Activated CD4-positive, alpha-beta T cell treated with anti-CD3 and anti-CD28 coated beads for 36 hours (primary cell): ENCODE data around the gene DST. TPM values are rescaled to one million over a fixed set of nuclear protein-coding genes. Genes with fewer than 3 reads are reported as not detected.

Source experiments
- ATAC-seq: fragments of 200-7000 bp; cut with Tn5 transposase; one replicate; pipeline ENCODE4 v1.10.0; 2021; ENCODE audit warnings: mild to moderate bottlenecking, moderate library complexity
- CTCF ChIA-PET: fragments of 350-600 bp; sonication (Branson Sonifier 250); formaldehyde crosslinking; loops from one replicate; lab custom pipeline; 2021; ENCODE audit warnings: antibody characterized with exemption; lab: Charles Lee
- POLR2A ChIA-PET: fragments of 350-600 bp; sonication (Branson Sonifier 250); formaldehyde crosslinking; loops from one replicate; lab custom pipeline; 2021; ENCODE audit warnings: antibody characterized with exemption, inconsistent platforms; lab: Charles Lee
- DNase-seq: peaks from one replicate; pipeline ENCODE4 v3.0.0-alpha.2; 2020
- H3K27ac Mint-ChIP-seq: one replicate; pipeline ENCODE4 v1.8.0; 2021; ENCODE audit warnings: mixed read lengths
- H3K27me3 Mint-ChIP-seq: one replicate; pipeline ENCODE4 v1.8.0; 2021; ENCODE audit warnings: mixed read lengths
- H3K36me3 Mint-ChIP-seq: one replicate; pipeline ENCODE4 v1.8.0; 2021; ENCODE audit warnings: low read depth, mixed read lengths
- H3K4me1 Mint-ChIP-seq: one replicate; pipeline ENCODE4 v1.8.0; 2021; ENCODE audit warnings: mixed read lengths
- H3K4me3 Mint-ChIP-seq: one replicate; pipeline ENCODE4 v1.8.0; 2021; ENCODE audit warnings: mild to moderate bottlenecking, moderate library complexity, mixed read lengths
- H3K9me3 Mint-ChIP-seq: one replicate; pipeline ENCODE4 v1.8.0; 2021; ENCODE audit warnings: low read depth, mixed read lengths
- intact Hi-C, 2 experiments: fragments of 100-400 bp; cut with DNase I in 1 of 2; cut with micrococcal nuclease in 1 of 2; formaldehyde crosslinking; loops; one replicate each; pipeline versions ENCODE4 v1.14.2 to v1.15.1; 2022 to 2024; cut with DNase I, micrococcal nuclease
- total RNA-seq, 2 experiments: library from RNA; stranded (reverse); gene quantifications; one replicate each; pipeline ENCODE4 v1.2.3, GENCODE V29; 2021

The DST gene
- total RNA-seq, 2 experiments from 2014 or later = 6.7 to 6.8 TPM

GRCh38 chr6:56522495-56523270, 120.0 kb downstream of the DST start:
- CTCF ChIA-PET = no interaction called here
- POLR2A ChIA-PET = no interaction called here
- intact Hi-C loops = no loop called here
- Mint-ChIP-seq H3K4me3 (no peak overlapping the region), H3K36me3 (no peaks in the 10 kb centered on the region), H3K27ac (no peak overlapping the region), H3K4me1 (no peaks in the 10 kb centered on the region), H3K9me3 (peaks cover 2% of the 10 kb centered on the region), H3K27me3 (no peaks in the 10 kb centered on the region)
- DNase-seq = no peak
- ATAC-seq = no peak

- POLR2A ChIA-PET = no interaction called here
- DNase-seq = no peak
- H3K27me3 Mint-ChIP-seq = no peaks in the 10 kb centered on the region
- no peak overlapping the region for H3K4me3 Mint-ChIP-seq
- intact Hi-C loops = no loop called here
- no peaks in the 10 kb centered on the region for H3K36me3 Mint-ChIP-seq
- no peak for ATAC-seq
- no peaks in the 10 kb centered on the region for H3K4me1 Mint-ChIP-seq
- H3K27ac Mint-ChIP-seq = no peak overlapping the region
- CTCF ChIA-PET = no interaction called here
- peaks cover 2% of the 10 kb centered on the region for H3K9me3 Mint-ChIP-seq
Measured at GRCh38 chr6:56521976-56522375, 120.7 kb downstream of the DST start.

- DNase-seq = no peak
- CTCF ChIA-PET = no interaction called here
- Mint-ChIP-seq H3K4me1 (no peaks in the 10 kb centered on the region), H3K36me3 (no peaks in the 10 kb centered on the region), H3K4me3 (no peak overlapping the region), H3K27me3 (no peaks in the 10 kb centered on the region), H3K9me3 (peaks cover 2% of the 10 kb centered on the region), H3K27ac (no peak overlapping the region)
- intact Hi-C loops = no loop called here
- ATAC-seq = no peak
- POLR2A ChIA-PET = no interaction called here
Measured at GRCh38 chr6:56521454-56521853, 121.2 kb downstream of the DST start.

GRCh38 chr6:56520218-56520617, 122.5 kb downstream of the DST start:
- ChIA-PET POLR2A (interaction anchor here (0.7 kb wide), 1 partner anchor 114 kb away, joined by 3 read pairs; no protein-coding TSS in a partner anchor), CTCF (interaction anchor here (0.6 to 0.7 kb wide), 2 partner anchors 31 to 54 kb away, joined by 3 read pairs; no protein-coding TSS in a partner anchor)
- no peak for ATAC-seq
- Mint-ChIP-seq H3K4me1 (no peaks in the 10 kb centered on the region), H3K27ac (no peak overlapping the region), H3K4me3 (no peak overlapping the region), H3K27me3 (no peaks in the 10 kb centered on the region), H3K36me3 (no peaks in the 10 kb centered on the region), H3K9me3 (peaks cover 2% of the 10 kb centered on the region)
- no peak for DNase-seq
- intact Hi-C loops = no loop called here

- no peak overlapping the region for H3K27ac Mint-ChIP-seq
- no peak overlapping the region for H3K4me3 Mint-ChIP-seq
- intact Hi-C loops = no loop called here
- no peaks in the 10 kb centered on the region for H3K27me3 Mint-ChIP-seq
- DNase-seq = no peak
- no peak for ATAC-seq
- no peaks in the 10 kb centered on the region for H3K4me1 Mint-ChIP-seq
- no peaks in the 10 kb centered on the region for H3K36me3 Mint-ChIP-seq
- CTCF ChIA-PET = interaction anchor here (0.7 kb wide), 1 partner anchor 30 kb away, joined by 3 read pairs; no protein-coding TSS in a partner anchor
- POLR2A ChIA-PET = no interaction called here
- peaks cover 2% of the 10 kb centered on the region for H3K9me3 Mint-ChIP-seq
Measured at GRCh38 chr6:56518995-56519767, 123.5 kb downstream of the DST start.

GRCh38 chr6:56517155-56517745, 125.4 kb downstream of the DST start:
- no peak for DNase-seq
- no peaks in the 10 kb centered on the region for H3K36me3 Mint-ChIP-seq
- H3K4me3 Mint-ChIP-seq = no peak overlapping the region
- CTCF ChIA-PET = no interaction called here
- no peaks in the 10 kb centered on the region for H3K4me1 Mint-ChIP-seq
- POLR2A ChIA-PET = no interaction called here
- H3K27ac Mint-ChIP-seq = no peak overlapping the region
- peaks cover 2% of the 10 kb centered on the region for H3K9me3 Mint-ChIP-seq
- no peaks in the 10 kb centered on the region for H3K27me3 Mint-ChIP-seq
- intact Hi-C loops = no loop called here
- no peak for ATAC-seq

GRCh38 chr6:56516003-56516402, 126.7 kb downstream of the DST start:
- no peaks in the 10 kb centered on the region for H3K36me3 Mint-ChIP-seq
- no peaks in the 10 kb centered on the region for H3K27me3 Mint-ChIP-seq
- ATAC-seq (no peak), DNase-seq (no peak)
- no peaks in the 10 kb centered on the region for H3K4me1 Mint-ChIP-seq
- ChIA-PET CTCF (interaction anchor here (1.2 kb wide), 1 partner anchor 34 kb away, joined by 3 read pairs; no protein-coding TSS in a partner anchor), POLR2A (no interaction called here)
- peaks cover 2% of the 10 kb centered on the region for H3K9me3 Mint-ChIP-seq
- H3K27ac Mint-ChIP-seq = no peak overlapping the region
- intact Hi-C loops = no loop called here
- no peak overlapping the region for H3K4me3 Mint-ChIP-seq

GRCh38 chr6:56515081-56515905, 127.4 kb downstream of the DST start:
- intact Hi-C loops = no loop called here
- ATAC-seq (no peak), DNase-seq (no peak)
- Mint-ChIP-seq H3K9me3 (peaks cover 2% of the 10 kb centered on the region), H3K36me3 (no peaks in the 10 kb centered on the region), H3K27me3 (no peaks in the 10 kb centered on the region), H3K4me1 (no peaks in the 10 kb centered on the region), H3K27ac (no peak overlapping the region), H3K4me3 (no peak overlapping the region)
- POLR2A ChIA-PET = no interaction called here
- CTCF ChIA-PET = interaction anchor here (0.6 to 1.2 kb wide), 3 partner anchors 33 to 76 kb away, joined by 3 to 6 read pairs (median 3); no protein-coding TSS in a partner anchor

- CTCF ChIA-PET = interaction anchor here (0.6 kb wide), 1 partner anchor 1547 kb away, joined by 3 read pairs; no protein-coding TSS in a partner anchor
- Mint-ChIP-seq H3K9me3 (no peaks in the 10 kb centered on the region), H3K36me3 (no peaks in the 10 kb centered on the region), H3K4me1 (no peaks in the 10 kb centered on the region), H3K4me3 (no peak overlapping the region), H3K27me3 (no peaks in the 10 kb centered on the region), H3K27ac (no peak overlapping the region)
- intact Hi-C loops = no loop called here
- no peak for DNase-seq
- ATAC-seq = no peak
- POLR2A ChIA-PET = no interaction called here
Measured at GRCh38 chr6:56514395-56514794, 128.3 kb downstream of the DST start.

- H3K27me3 Mint-ChIP-seq = no peaks in the 10 kb centered on the region
- no peaks in the 10 kb centered on the region for H3K36me3 Mint-ChIP-seq
- ChIA-PET CTCF (interaction anchor here (0.6 kb wide), 1 partner anchor 1546 kb away, joined by 3 read pairs; no protein-coding TSS in a partner anchor), POLR2A (no interaction called here)
- H3K9me3 Mint-ChIP-seq = no peaks in the 10 kb centered on the region
- DNase-seq (no peak), ATAC-seq (no peak)
- intact Hi-C loops = no loop called here
- H3K4me3 Mint-ChIP-seq = no peak overlapping the region
- no peak overlapping the region for H3K27ac Mint-ChIP-seq
- H3K4me1 Mint-ChIP-seq = no peaks in the 10 kb centered on the region
Measured at GRCh38 chr6:56513631-56514030, 129.1 kb downstream of the DST start.

- no peak for DNase-seq
- H3K36me3 Mint-ChIP-seq = no peaks in the 10 kb centered on the region
- H3K4me1 Mint-ChIP-seq = no peaks in the 10 kb centered on the region
- H3K27me3 Mint-ChIP-seq = no peaks in the 10 kb centered on the region
- ChIA-PET POLR2A (no interaction called here), CTCF (interaction anchor here (1.0 kb wide), 1 partner anchor 58 kb away, joined by 3 read pairs; no protein-coding TSS in a partner anchor)
- H3K4me3 Mint-ChIP-seq = no peak overlapping the region
- intact Hi-C loops = no loop called here
- H3K9me3 Mint-ChIP-seq = no peaks in the 10 kb centered on the region
- ATAC-seq = no peak
- no peak overlapping the region for H3K27ac Mint-ChIP-seq
Measured at GRCh38 chr6:56511591-56511990, 131.1 kb downstream of the DST start.
